A673 (cell line): ENCODE data around the gene BANP.

Experiments used
- EZH2 ChIP-seq: fragments of 200-600 bp; sonication (generic); IDR thresholded peaks from 2 replicates; pipeline ENCODE4 v1.6.1; 2017; ENCODE audit warnings: borderline replicate concordance, low read depth, mild to moderate bottlenecking, mixed read lengths, antibody characterized with exemption, low read length; ENCODE audit not compliant: poor library complexity, severe bottlenecking
- TF ChIP-seq, protein P1 (sequence below): fragments of 300-800, 200-600 bp; sonication (generic); conservative IDR thresholded peaks from 2 replicates; pipeline ENCODE4 v1.5.1; 2017; ENCODE audit warnings: low read depth, mild to moderate bottlenecking, antibody characterized with exemption, low read length, moderate library complexity, mixed read lengths

- TF ChIP-seq EZH2 = no peak
- TF ChIP-seq, protein P1, sequence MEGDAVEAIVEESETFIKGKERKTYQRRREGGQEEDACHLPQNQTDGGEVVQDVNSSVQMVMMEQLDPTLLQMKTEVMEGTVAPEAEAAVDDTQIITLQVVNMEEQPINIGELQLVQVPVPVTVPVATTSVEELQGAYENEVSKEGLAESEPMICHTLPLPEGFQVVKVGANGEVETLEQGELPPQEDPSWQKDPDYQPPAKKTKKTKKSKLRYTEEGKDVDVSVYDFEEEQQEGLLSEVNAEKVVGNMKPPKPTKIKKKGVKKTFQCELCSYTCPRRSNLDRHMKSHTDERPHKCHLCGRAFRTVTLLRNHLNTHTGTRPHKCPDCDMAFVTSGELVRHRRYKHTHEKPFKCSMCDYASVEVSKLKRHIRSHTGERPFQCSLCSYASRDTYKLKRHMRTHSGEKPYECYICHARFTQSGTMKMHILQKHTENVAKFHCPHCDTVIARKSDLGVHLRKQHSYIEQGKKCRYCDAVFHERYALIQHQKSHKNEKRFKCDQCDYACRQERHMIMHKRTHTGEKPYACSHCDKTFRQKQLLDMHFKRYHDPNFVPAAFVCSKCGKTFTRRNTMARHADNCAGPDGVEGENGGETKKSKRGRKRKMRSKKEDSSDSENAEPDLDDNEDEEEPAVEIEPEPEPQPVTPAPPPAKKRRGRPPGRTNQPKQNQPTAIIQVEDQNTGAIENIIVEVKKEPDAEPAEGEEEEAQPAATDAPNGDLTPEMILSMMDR = 0 out of 2 replicates have a peak, but pooled peaks have one; percentile 28
These were observed 611 bp downstream of the BANP start for GRCh38 chr16:87951552-87952538.
